K562 (cell line): ENCODE measurements around the gene CD47. TPM values are rescaled to one million over a fixed set of nuclear protein-coding genes. Genes with fewer than 3 reads are reported as not detected.

ENCODE experiments used
- ARID1B ChIP-seq: fragments of 450-650 bp; IDR thresholded peaks from 2 replicates; pipeline ENCODE4 v1.6.1; 2016; ENCODE audit warnings: antibody characterized with exemption, mild to moderate bottlenecking, inconsistent platforms
- CGGBP1 ChIP-seq: fragments of 250-450 bp; sonication (Bioruptor Pico); IDR thresholded peaks from 2 replicates; pipeline ENCODE4 v1.9.0; 2021; ENCODE audit warnings: mild to moderate bottlenecking
- CHAMP1 ChIP-seq: fragments of 450-650 bp; IDR thresholded peaks from 2 replicates; pipeline ENCODE4 v1.6.1; 2016; ENCODE audit warnings: mild to moderate bottlenecking
- CREM ChIP-seq: IDR thresholded peaks from 2 replicates; pipeline ENCODE4 v1.6.1; 2014; ENCODE audit warnings: antibody characterized with exemption, low read depth
- GABPA ChIP-seq: fragments of 200-800 bp; sonication (Bioruptor generic); conservative IDR thresholded peaks from 2 replicates; pipeline ENCODE4 v1.6.1; 2016; ENCODE audit warnings: low read depth, missing genetic modification characterization, missing compliant biosample characterization
- GTF2E2 ChIP-seq: fragments of 200-800 bp; sonication (Bioruptor generic); IDR thresholded peaks from 2 replicates; pipeline ENCODE4 v1.6.1; 2016; ENCODE audit warnings: missing genetic modification characterization, missing compliant biosample characterization
- MYNN ChIP-seq, 2 experiments: sonication (generic); formaldehyde crosslinking in 1 of 2; IDR thresholded peaks; 2 replicates each; pipeline versions ENCODE4 v1.5.0 to v1.6.1; 2016 to 2020; ENCODE audit warnings: antibody characterized with exemption in 1 of 2, missing genetic modification reagents in 1 of 2
- NFE2 ChIP-seq: IDR thresholded peaks from 2 replicates; pipeline ENCODE4 v1.6.1; 2014; ENCODE audit warnings: antibody characterized with exemption, low read depth
- NRF1 ChIP-seq, 2 experiments: fragments of 450-650 bp; IDR thresholded peaks in 1 of 2; conservative IDR thresholded peaks in 1 of 2; 2 replicates each; pipeline ENCODE4 v1.6.1; 2014; ENCODE audit warnings: mild to moderate bottlenecking in 2 of 2
- PRPF4 ChIP-seq: fragments of 200-400 bp; formaldehyde crosslinking; IDR thresholded peaks from one replicate; pipeline ENCODE4 v1.6.1; 2017; ENCODE audit warnings: low read length, low read depth, mild to moderate bottlenecking; ENCODE audit not compliant: insufficient read depth, poor library complexity, severe bottlenecking
- SPI1 ChIP-seq: IDR thresholded peaks from 2 replicates; pipeline ENCODE4 v1.6.1; 2011; ENCODE audit warnings: low read depth, low read length, control low read depth, borderline replicate concordance
- SRF ChIP-seq, 2 experiments: fragments of 250-450, 450-650 bp in 1 of 2; sonication (Bioruptor Pico) in 1 of 2; sonication (generic) in 1 of 2; formaldehyde crosslinking; IDR thresholded peaks; 2 replicates each; pipeline versions ENCODE4 v1.5.0 to v1.5.1; 2020 to 2022; ENCODE audit warnings: mild to moderate bottlenecking in 1 of 2, missing genetic modification reagents in 1 of 2
- TAL1 ChIP-seq: fragments of 450-650 bp; IDR thresholded peaks from 2 replicates; pipeline ENCODE4 v1.6.1; 2016; ENCODE audit warnings: mild to moderate bottlenecking
- TEAD4 ChIP-seq, 2 experiments: sonication (generic) in 1 of 2; formaldehyde crosslinking in 1 of 2; IDR thresholded peaks; 2 replicates each; pipeline versions ENCODE4 v1.6.1 to v1.8.0; 2012 to 2022; ENCODE audit warnings: borderline replicate concordance in 1 of 2, inconsistent platforms in 1 of 2, low read length in 1 of 2, mild to moderate bottlenecking in 1 of 2, missing genetic modification reagents in 1 of 2
- ZBTB11 ChIP-seq, 3 experiments: fragments of 200-800 bp in 1 of 3; fragments of 250-450 bp in 1 of 3; fragments of 450-650 bp in 1 of 3; sonication (Bioruptor Pico) in 1 of 3; sonication (Bioruptor generic) in 1 of 3; formaldehyde crosslinking in 1 of 3; IDR thresholded peaks; 2 replicates each; pipeline versions ENCODE4 v1.6.1 to v1.8.0; 2016 to 2022; ENCODE audit warnings: mild to moderate bottlenecking in 2 of 3, missing genetic modification characterization in 2 of 3, missing compliant biosample characterization in 1 of 3, moderate library complexity in 1 of 3
- ZFPM2 ChIP-seq: fragments of 250-450 bp; sonication (Bioruptor Pico); IDR thresholded peaks from 2 replicates; pipeline ENCODE4 v1.5.1; 2022; ENCODE audit warnings: mild to moderate bottlenecking
- polyA plus RNA-seq, 8 experiments: library from polyadenylated mRNA; depleted of rRNA in 4 of 8; stranded (reverse) in 5 of 8; unstranded in 3 of 8; fragments of >200 nt; fragmentation: Nextera tagmentation in 2 of 8; fragmentation: Illumina TruSeq in 1 of 8; extraction: Ambion mirVana in 2 of 8; extraction: Trizol in 1 of 8; gene quantifications; 2 replicates each; pipeline versions ENCODE4 v1.2.1 to v1.2.3, GENCODE V29; 2011 to 2014; ENCODE audit warnings: inconsistent platforms in 1 of 8, missing spikeins in 1 of 8
- total RNA-seq, 7 experiments: library from RNA; depleted of rRNA in 6 of 7; stranded (reverse); fragments of >200 nt in 6 of 7; fragmentation: Illumina TruSeq in 2 of 7; extraction: Trizol in 2 of 7; gene quantifications; 2 replicates each; pipeline versions ENCODE4 v1.2.1 to v1.2.3, GENCODE V29; 2011 to 2021; ENCODE audit warnings: low replicate concordance in 1 of 7

CD47 gene
- total and polyA plus RNA-seq, 9 of the 15 experiments (the other 6 are each of a cell fraction or from before 2014, with no cell fraction given): 10.2 to 62.6 (median 36.3) TPM

GRCh38 chr3:108102420-108103039 lies 11.7 kb upstream of the CD47 start (continued):
- TF ChIP-seq CGGBP1 (CRISPR knock-in tag): no peak
- TF ChIP-seq CREM: 0 out of 2 replicates have a peak, but pooled peaks have one; percentile 24
- TF ChIP-seq ARID1B: peak; percentile 44
- TF ChIP-seq PRPF4: no peak
- TF ChIP-seq MYNN (IDR thresholded peaks at IDR 0.05): no peak
- no peak for TF ChIP-seq MYNN (CRISPR knock-in tag; IDR thresholded peaks at IDR 0.05)
- TF ChIP-seq TEAD4 (IDR thresholded peaks at IDR 0.05; ENCODE audit: low read length): peak; percentile 46; the same call in 1 of the 2 replicates
- no peak for TF ChIP-seq TEAD4 (CRISPR knock-in tag; IDR thresholded peaks at IDR 0.05; ENCODE audit: borderline replicate concordance)
- TF ChIP-seq NRF1 (conservative IDR thresholded peaks at IDR 0.05 in 1 of 2, IDR thresholded peaks at IDR 0.05 in 1 of 2): 0 out of 4 replicates have a peak, but pooled peaks of 1 of the 2 experiments have one; percentile 7
- 0 out of 2 replicates have a peak, but pooled peaks have one; percentile 7 for TF ChIP-seq NFE2
- 0 out of 2 replicates have a peak, but pooled peaks have one; percentile 38 for TF ChIP-seq GTF2E2 (tag)
- TF ChIP-seq TAL1: no peak
- peak; percentile 98 for TF ChIP-seq SPI1
- TF ChIP-seq ZFPM2 (CRISPR knock-in tag): no peak
- TF ChIP-seq CHAMP1: no peak
- peak in 1 of 2 experiments; percentile 82; a peak in 3 of 4 replicates for TF ChIP-seq SRF (CRISPR knock-in tag; IDR thresholded peaks at IDR 0.05)
- TF ChIP-seq ZBTB11 (CRISPR knock-in tag; IDR thresholded peaks at IDR 0.05): peak in 1 of 3 experiments; percentile 37; a peak in 1 of 6 replicates
- no peak for TF ChIP-seq GABPA
- TF ChIP-seq, all 486 proteins: peak for 24
